Measurements from ENCODE around the gene RSPH4A.
"Not testable (repeated sequence)": the region's sequence is repeated elsewhere in the genome, so short reads cannot be mapped to it uniquely, and the experiment has no call there.

The RSPH4A gene

GRCh38 chr6:116616737-116617053 is 416 bp downstream of the RSPH4A start:
- in situ Hi-C loops (cut with HindIII; ENCODE audit: low pct_ligation_motif_present, low pct_unique_long_range_greater_than_20kb, low sequenced_read_pairs): no loop called here
- peak; percentile 14 for DNase-seq

- in situ Hi-C loops (cut with HindIII; ENCODE audit: low pct_ligation_motif_present, low pct_unique_long_range_greater_than_20kb, low sequenced_read_pairs): no loop called here
- DNase-seq: peak; percentile 1
Measured at GRCh38 chr6:116624036-116624805, 7.9 kb downstream of the RSPH4A start.

- in situ Hi-C loops (cut with HindIII; ENCODE audit: low pct_ligation_motif_present, low pct_unique_long_range_greater_than_20kb, low sequenced_read_pairs): no loop called here
- no peak for DNase-seq
Measured at GRCh38 chr6:116625872-116626271, 9.6 kb downstream of the RSPH4A start.

- DNase-seq: no peak
- in situ Hi-C loops (cut with HindIII; ENCODE audit: low pct_ligation_motif_present, low pct_unique_long_range_greater_than_20kb, low sequenced_read_pairs): no loop called here
Measured at GRCh38 chr6:116629563-116629981, 13.3 kb downstream of the RSPH4A start.

- in situ Hi-C loops (cut with HindIII; ENCODE audit: low pct_ligation_motif_present, low pct_unique_long_range_greater_than_20kb, low sequenced_read_pairs): no loop called here
- no peak for DNase-seq
Measured at GRCh38 chr6:116631379-116631990, 15.2 kb downstream of the RSPH4A start.

- in situ Hi-C loops (cut with HindIII; ENCODE audit: low pct_ligation_motif_present, low pct_unique_long_range_greater_than_20kb, low sequenced_read_pairs): no loop called here
- peak; percentile 13 for DNase-seq
Measured at GRCh38 chr6:116633685-116634084, 17.4 kb downstream of the RSPH4A start.

GRCh38 chr6:116648156-116648555 is 31.9 kb downstream of the RSPH4A start:
- no peak for DNase-seq
- in situ Hi-C loops (cut with HindIII; ENCODE audit: low pct_ligation_motif_present, low pct_unique_long_range_greater_than_20kb, low sequenced_read_pairs): no loop called here

- in situ Hi-C loops (cut with HindIII; ENCODE audit: low pct_ligation_motif_present, low pct_unique_long_range_greater_than_20kb, low sequenced_read_pairs): no loop called here
- no peak for DNase-seq
Measured at GRCh38 chr6:116649129-116649528, 32.9 kb downstream of the RSPH4A start.

- in situ Hi-C loops (cut with HindIII; ENCODE audit: low pct_ligation_motif_present, low pct_unique_long_range_greater_than_20kb, low sequenced_read_pairs): no loop called here
Measured at GRCh38 chr6:116651916-116652315, 35.6 kb downstream of the RSPH4A start.

GRCh38 chr6:116661594-116661993 is 45.3 kb downstream of the RSPH4A start:
- no peak for DNase-seq
- in situ Hi-C loops (cut with HindIII; ENCODE audit: low pct_ligation_motif_present, low pct_unique_long_range_greater_than_20kb, low sequenced_read_pairs): no loop called here

More at GRCh38 chr6:116651916-116652315, 35.6 kb downstream of the RSPH4A start:
- no peak for DNase-seq

GRCh38 chr6:116662202-116662601 is 45.9 kb downstream of the RSPH4A start:
- in situ Hi-C loops (cut with HindIII; ENCODE audit: low pct_ligation_motif_present, low pct_unique_long_range_greater_than_20kb, low sequenced_read_pairs): no loop called here
- DNase-seq: no peak

- no peak for DNase-seq
- in situ Hi-C loops (cut with HindIII; ENCODE audit: low pct_ligation_motif_present, low pct_unique_long_range_greater_than_20kb, low sequenced_read_pairs): no loop called here
Measured at GRCh38 chr6:116663308-116663707, 47.0 kb downstream of the RSPH4A start.

- in situ Hi-C loops (cut with HindIII; ENCODE audit: low pct_ligation_motif_present, low pct_unique_long_range_greater_than_20kb, low sequenced_read_pairs); DNase-seq: not testable (repeated sequence)
Measured at GRCh38 chr6:116664169-116664568, 47.9 kb downstream of the RSPH4A start.

GRCh38 chr6:116665464-116665863 is 49.2 kb downstream of the RSPH4A start:
- in situ Hi-C loops (cut with HindIII; ENCODE audit: low pct_ligation_motif_present, low pct_unique_long_range_greater_than_20kb, low sequenced_read_pairs): no loop called here
- DNase-seq: no peak

- DNase-seq: no peak
- in situ Hi-C loops (cut with HindIII; ENCODE audit: low pct_ligation_motif_present, low pct_unique_long_range_greater_than_20kb, low sequenced_read_pairs): no loop called here
Measured at GRCh38 chr6:116666869-116667268, 50.6 kb downstream of the RSPH4A start.

- in situ Hi-C loops (cut with HindIII; ENCODE audit: low pct_ligation_motif_present, low pct_unique_long_range_greater_than_20kb, low sequenced_read_pairs): no loop called here
- no peak for DNase-seq
Measured at GRCh38 chr6:116667623-116668022, 51.3 kb downstream of the RSPH4A start.

GRCh38 chr6:116672306-116672705 is 56.0 kb downstream of the RSPH4A start:
- in situ Hi-C loops (cut with HindIII; ENCODE audit: low pct_ligation_motif_present, low pct_unique_long_range_greater_than_20kb, low sequenced_read_pairs): no loop called here
- no peak for DNase-seq

- DNase-seq: no peak
- in situ Hi-C loops (cut with HindIII; ENCODE audit: low pct_ligation_motif_present, low pct_unique_long_range_greater_than_20kb, low sequenced_read_pairs): no loop called here
Measured at GRCh38 chr6:116676021-116676420, 59.7 kb downstream of the RSPH4A start.

- in situ Hi-C loops (cut with HindIII; ENCODE audit: low pct_ligation_motif_present, low pct_unique_long_range_greater_than_20kb, low sequenced_read_pairs): no loop called here
- peak; percentile 88 for DNase-seq
Measured at GRCh38 chr6:116680880-116681672, 64.8 kb downstream of the RSPH4A start, which contains the start of gene KPNA5. KPNA5 (plus strand) TSS chr6:116681211; CDS start chr6:116681335, 124 bp downstream.
